GF-D8 (cell line): ENCODE data around the gene CELSR3.
A peak's percentile ranks its signal among the peaks of the same experiment; 100 is the strongest.

Source experiments
- DNase-seq: peaks from one replicate; lab custom pipeline; 2025; lab: John Stamatoyannopoulos, UW

CELSR3 gene

DNA sequence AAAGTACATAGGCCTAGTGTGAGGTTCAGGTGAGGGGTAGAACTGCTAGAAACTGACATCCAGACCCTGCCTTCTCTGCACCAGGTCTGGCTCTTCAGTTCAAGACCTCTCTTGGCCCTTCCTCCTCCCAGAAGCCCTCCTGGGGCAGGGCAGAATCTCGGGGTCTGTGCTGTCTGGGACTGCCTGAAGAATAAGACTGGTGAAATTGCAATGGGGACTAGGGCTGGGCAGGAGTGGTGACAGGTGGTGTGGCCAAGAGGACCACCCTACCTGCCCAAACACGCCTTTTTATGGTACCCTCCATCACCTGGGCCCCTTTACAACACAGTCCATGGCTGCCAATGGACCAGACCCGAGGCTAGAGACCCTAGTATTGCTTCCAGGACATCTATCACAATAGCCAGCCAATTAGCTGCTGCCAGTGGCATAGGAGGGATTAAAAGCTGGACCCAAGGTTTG is 24.6 kb upstream of the CELSR3 start:
- no peak for DNase-seq

DNA sequence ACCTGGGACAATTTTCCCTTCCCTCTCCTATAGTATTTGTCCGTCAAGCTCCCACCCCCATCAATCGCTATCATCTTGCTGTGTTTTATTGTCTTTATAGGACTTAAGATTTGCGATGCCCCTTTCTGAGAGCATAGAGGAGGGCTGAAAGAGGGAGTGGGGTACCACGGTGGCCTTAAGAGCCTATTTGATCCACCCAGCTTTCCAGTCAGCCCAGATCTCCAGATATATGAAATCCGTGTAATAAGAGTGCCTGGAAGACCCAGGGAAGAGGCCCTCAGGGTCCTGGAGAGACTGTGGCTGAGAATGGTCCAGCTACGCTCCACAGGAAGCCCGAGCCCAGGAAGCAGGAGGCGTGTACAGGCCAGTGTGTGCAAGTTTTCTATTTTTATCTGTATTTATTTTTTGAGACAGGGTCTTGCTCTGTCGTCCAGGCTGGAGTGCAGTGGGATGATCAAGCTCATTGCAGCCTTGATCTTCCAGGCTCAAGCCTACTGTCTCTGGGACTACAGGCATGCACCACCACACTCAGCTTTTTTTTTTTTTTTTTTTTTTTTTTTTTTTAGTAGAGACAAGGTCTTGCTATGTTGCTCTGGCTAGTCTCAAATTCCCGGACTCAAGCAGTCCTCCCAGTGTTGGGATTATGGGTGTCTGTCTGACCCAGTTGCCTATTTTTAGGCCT is 24.0 kb upstream of the CELSR3 start:
- no peak for DNase-seq

- peak; percentile 26 for DNase-seq
Observed at GRCh38 chr3:48685603-48686511, 23.2 kb upstream of the CELSR3 start, which contains the start of gene NCKIPSD. TSS of gene NCKIPSD (minus strand) at chr3:48685915. CDS start at chr3:48685807, 108 bp downstream.

DNA sequence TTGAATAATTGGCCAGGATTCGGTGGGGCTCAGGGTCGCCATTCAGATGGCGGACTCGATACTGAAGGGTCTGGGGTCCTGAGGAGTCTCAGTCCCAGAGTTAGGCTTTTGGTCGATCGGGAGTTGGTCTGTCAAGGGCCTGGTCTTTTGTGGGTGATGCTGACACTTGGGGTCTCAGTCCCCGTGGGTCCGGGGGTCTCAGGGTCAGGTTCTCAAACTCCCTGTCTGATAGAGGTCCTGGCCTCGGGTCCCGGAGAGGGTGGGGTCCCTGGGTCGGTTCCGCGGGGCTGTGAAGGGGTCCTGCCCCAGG is 22.6 kb upstream of the CELSR3 start:
- DNase-seq, result no peak

DNA sequence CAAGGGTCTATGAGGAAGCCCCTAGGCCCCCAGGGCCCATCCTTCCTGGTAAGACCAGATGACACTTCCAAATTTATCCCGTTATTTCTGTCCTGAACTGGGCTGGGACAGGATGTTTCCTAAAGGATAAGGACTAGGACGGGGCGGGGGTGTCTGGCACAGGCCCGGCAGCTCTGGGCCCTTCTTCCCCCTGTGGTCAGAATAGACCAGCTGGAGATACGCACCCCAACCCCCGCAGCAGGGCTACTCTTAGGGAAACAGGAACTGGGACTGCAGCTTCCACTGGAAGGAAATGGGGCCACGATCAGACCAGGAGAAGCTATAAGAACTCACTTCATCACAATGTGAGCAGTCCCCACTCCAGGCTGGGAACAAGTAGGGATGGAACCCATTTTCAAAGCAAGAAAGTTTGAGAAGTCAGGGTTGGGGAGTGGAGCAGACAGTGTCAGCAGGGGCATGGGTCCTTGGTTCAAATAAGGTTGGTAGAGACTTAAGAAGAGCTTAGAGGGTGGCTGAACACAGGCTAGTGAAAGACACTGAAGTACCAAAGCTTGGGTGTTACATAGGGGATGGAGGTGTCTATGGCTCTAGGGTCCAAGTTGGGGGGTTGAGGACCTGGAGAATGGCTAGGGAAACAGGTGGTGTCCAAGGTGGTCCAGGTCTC is 21.9 kb upstream of the CELSR3 start:
- DNase-seq, result no peak

GRCh38 chr3:48684054-48684349 is 21.3 kb upstream of the CELSR3 start:
- DNase-seq, result no peak

- no peak for DNase-seq
Observed at GRCh38 chr3:48682786-48683185, 20.1 kb upstream of the CELSR3 start.

DNA sequence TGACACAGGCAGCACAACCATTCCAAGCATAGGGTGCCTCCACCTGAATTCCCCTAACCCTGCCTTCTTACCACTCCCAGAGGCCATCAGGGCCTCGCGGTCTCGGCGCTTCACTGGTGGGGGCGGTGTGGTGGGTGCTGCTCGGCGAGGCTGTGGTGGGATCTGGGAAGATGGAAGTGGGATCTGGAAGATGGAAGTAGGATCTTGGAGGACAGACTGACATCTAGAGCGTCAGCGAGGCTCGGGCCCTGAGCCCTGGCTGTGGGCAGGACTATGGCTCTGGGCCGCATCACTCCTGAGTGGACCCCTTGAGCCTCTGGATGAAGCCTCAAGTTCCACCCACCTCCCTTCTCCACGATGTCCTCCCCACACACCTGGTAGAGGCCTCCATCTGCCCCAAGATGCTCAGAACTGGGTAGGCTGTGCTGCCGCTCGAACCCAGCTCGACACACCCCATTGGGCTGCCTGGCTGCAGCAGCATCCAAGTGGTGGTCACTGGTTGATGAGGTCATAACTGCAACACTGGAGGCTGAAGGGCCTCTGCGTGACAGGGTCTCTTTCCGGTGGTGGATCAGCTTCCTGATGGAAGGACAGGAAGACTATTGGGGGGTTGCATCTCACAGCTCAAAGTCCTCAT is 19.4 kb upstream of the CELSR3 start:
- no peak for DNase-seq

GRCh38 chr3:48681541-48681880 is 18.8 kb upstream of the CELSR3 start:
- no peak for DNase-seq

DNA sequence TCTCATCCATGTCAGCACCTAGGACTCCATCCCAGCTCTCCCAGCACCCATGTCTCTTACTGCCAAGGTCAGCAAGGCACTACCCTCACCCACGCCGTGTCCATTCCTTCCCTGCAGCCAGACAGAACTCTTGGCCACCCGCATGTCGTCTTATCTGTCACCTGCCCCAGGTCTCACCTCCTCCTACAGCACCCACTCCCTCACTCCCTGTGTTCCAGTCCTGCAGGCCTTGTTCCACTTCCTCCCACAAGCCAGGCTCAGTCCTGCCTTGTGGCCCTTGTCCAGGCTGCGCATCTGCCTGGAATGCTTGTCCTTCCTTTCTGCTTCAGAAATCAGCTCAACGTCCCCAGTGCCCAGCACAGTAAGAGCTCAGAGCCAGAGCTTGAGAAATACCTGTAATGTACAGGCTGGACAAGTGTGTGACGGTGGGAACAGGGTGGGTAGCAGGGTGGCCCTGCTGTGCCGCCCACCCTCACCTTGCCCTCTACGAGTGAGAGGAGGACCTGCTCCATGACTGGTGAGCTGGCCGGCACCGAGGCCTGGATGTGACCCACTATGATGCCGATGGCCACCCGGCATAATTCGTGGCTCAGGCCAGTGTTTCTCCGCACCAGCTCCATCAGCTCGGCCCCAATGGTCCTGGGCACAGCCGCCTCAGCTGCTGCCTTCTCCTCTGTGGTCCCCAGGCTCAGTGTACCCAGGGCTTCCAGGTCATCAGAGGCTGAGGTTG is 18.3 kb upstream of the CELSR3 start:
- DNase-seq, result no peak

- no peak for DNase-seq
Observed at GRCh38 chr3:48679411-48680391, 17.0 kb upstream of the CELSR3 start.

GRCh38 chr3:48678566-48679380 is 16.1 kb upstream of the CELSR3 start:
- DNase-seq, result no peak

DNA sequence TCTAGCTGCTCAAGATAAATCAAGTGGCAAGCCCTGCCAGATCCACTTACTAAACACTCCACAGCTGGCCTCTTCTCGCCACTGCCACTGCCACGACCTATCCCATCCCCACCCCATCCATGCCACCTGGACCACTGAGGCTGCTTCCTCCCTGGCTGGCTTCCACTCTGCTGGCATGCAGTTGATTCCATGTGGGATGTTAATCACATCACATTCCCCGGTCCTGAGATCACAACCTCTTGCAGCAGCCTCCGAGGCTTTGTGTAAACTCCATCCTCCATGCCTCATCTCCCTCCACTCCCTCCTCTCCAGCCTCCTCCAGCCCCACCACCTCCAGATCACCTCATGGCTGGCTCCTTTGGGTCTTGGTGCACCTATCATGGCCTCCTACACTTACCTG is 15.4 kb upstream of the CELSR3 start:
- DNase-seq, result no peak

DNA sequence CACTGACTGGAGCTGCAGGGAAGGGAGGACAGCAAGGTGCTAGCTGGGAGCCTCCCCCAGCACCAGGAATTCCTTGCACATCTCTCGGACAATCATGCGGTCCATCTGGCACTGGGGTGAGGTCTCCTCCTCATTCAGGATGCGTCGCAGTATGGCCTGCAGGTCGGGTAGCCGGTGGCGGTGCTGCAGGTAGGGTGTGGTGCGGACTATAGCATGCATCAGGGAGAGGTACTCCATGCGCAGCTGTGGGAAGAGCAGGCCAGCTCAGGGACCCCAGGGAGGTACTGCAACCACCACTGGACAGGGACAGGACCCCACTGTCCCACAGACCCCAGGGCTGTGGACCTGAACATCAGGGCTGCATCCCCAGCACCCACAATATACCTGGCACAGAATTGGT is 11.8 kb upstream of the CELSR3 start:
- DNase-seq, result no peak

DNA sequence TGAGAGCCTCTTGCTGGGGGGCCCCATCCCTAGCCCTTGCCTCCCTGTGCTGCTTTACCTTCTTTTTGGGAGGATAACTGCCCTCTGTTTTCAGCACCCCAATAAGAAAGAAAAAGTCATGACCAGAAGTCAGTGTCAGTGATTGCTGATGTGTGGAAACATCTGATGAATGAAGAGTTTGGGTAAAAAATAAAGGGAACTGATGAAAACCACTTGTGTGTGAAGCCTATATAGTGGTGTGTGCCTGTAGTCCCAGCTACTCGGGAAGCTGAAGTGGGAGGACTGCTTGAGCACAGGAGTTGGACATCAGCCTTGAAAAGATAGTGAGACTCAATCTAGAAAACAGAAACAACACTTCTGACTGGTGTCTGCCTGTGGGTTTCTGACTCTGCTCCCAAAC is 9.8 kb upstream of the CELSR3 start:
- no peak for DNase-seq

- no peak for DNase-seq
Observed at GRCh38 chr3:48664929-48665328, 2.2 kb upstream of the CELSR3 start.

DNA sequence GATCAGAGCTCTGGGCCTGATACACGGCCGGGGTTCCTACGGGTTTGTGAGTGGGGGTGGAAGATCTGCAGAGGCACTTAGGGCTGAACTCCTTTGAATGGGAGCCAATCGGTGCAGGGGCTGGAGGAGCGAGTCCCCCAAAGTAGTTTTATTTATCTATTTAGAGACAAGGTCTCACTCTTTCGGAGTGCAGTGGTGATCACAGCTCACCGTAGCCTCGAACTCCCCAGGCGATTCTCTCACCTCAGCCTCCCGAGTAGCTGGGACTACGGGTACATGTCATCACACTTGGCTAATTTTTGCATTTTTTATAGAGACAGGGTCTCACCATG is 1.6 kb upstream of the CELSR3 start:
- no peak for DNase-seq

- DNase-seq, result no peak
Observed at GRCh38 chr3:48663489-48664312, 1.0 kb upstream of the CELSR3 start.

GRCh38 chr3:48662145-48662752 is 437 bp downstream of the CELSR3 start:
- DNase-seq, result no peak
